GM12873 (cell line): ENCODE data around the gene CLSTN3.

Experiments
- CTCF ChIP-seq: IDR thresholded peaks from 2 replicates; pipeline ENCODE4 v1.5.1; 2012; ENCODE audit warnings: low read depth, mild to moderate bottlenecking, moderate library complexity, low read length, control low read depth; ENCODE audit not compliant: insufficient read depth; ENCODE audit errors: missing control alignments

CLSTN3 gene

GRCh38 chr12:7161327-7161726 lies 31.2 kb downstream of the CLSTN3 start:
- no peak for TF ChIP-seq CTCF

DNA sequence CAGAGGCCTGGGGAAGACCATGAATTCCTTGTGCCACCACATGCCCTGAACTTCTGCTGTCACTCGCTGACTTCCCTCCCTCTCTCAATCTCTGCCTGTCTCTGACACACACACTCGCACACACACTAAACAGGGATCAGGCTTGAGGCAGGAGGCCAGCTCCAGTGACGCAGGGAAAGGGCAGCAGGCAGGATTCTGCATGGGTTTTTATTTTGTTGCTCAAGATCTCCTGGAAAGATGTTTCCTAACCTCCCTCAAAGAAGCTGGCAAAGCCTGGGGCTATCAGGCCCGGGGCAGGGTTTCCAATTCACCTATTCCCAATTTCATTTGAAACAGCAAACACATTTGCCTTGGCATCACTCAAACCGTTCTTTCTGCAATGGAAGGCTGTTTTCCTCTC lies 31.6 kb downstream of the CLSTN3 start:
- no peak for TF ChIP-seq CTCF

DNA sequence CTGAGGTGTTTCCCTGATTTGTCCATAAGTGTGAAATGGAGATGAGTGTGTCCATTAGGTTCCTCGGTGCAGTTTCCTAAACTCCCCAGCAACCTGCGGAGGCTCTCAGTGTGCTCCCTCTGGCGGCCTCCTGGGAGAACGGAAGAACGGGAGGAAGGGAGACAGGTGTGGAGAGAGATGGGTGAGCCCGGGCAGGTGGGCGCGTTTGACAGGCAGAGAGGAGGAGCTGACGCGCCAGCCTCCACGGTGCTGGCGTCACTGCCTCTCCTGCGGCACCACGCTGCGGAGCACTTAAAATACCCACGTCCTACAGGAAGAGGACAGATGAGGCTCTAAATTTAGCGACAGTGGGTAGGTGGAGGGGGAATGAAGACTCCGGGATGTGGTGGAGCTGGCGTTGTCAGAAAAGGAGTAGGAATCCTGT lies 32.5 kb downstream of the CLSTN3 start:
- peak; percentile 50 for TF ChIP-seq CTCF

- TF ChIP-seq CTCF, result no peak
Measured at GRCh38 chr12:7169951-7170350, 39.8 kb downstream of the CLSTN3 start.

GRCh38 chr12:7171854-7172253 lies 41.7 kb downstream of the CLSTN3 start:
- no peak for TF ChIP-seq CTCF

GRCh38 chr12:7175493-7175892 lies 45.3 kb downstream of the CLSTN3 start:
- TF ChIP-seq CTCF, result no peak

- TF ChIP-seq CTCF, result no peak
Measured at GRCh38 chr12:7176595-7176994, 46.4 kb downstream of the CLSTN3 start.
